ENCODE results near the gene EPB41L1.

Gene EPB41L1

GRCh38 chr20:36125097-36125496, 29.4 kb upstream of the EPB41L1 start:
- DNase-seq, result no peak
- Histone ChIP-seq H3K4me3 (ENCODE audit: control insufficient read depth in 1 of 7, extremely low read depth in 1 of 7, insufficient read depth in 4 of 7, low read depth in 2 of 7, low read length in 6 of 7) (no peak overlapping the region), H3K27me3 (replicated peaks in 2 of 5; ENCODE audit: control insufficient read depth in 4 of 5, insufficient read depth in 5 of 5, low read length in 4 of 5) (no peaks in the 10 kb centered on the region), H3K9me3 (ENCODE audit: control extremely low read depth in 1 of 5, control insufficient read depth in 4 of 5, insufficient read depth in 2 of 5, low read depth in 1 of 5, low read length in 4 of 5) (no peaks in the 10 kb centered on the region), H3K27ac (ENCODE audit: insufficient read depth in 1 of 2, low read depth in 1 of 2, low read length in 2 of 2, poor library complexity in 1 of 2, severe bottlenecking in 2 of 2) (no peak overlapping the region), H3K4me1 (ENCODE audit: control extremely low read depth in 1 of 4, control insufficient read depth in 4 of 4, insufficient read depth in 4 of 4, low read length in 3 of 4) (no peaks in the 10 kb centered on the region), H3K36me3 (ENCODE audit: control insufficient read depth in 4 of 4, insufficient read depth in 4 of 4, low read length in 3 of 4) (no peaks in the 10 kb centered on the region)
- POLR2A ChIA-PET, result no interaction called here
- CTCF ChIA-PET, result interaction anchor here (1.0 kb wide), 1 partner anchor 16 kb away, joined by 4 read pairs; no protein-coding TSS in a partner anchor
- 58% methylated on average over 2 of the region's 3 CpGs for WGBS (ENCODE audit: insufficient coverage)

- DNase-seq, result no peak
- no peaks in the 10 kb centered on the region for H3K36me3 ChIP-seq (ENCODE audit: control insufficient read depth in 4 of 4, insufficient read depth in 4 of 4, low read length in 3 of 4)
- H3K9me3 ChIP-seq (ENCODE audit: control extremely low read depth in 1 of 5, control insufficient read depth in 4 of 5, insufficient read depth in 2 of 5, low read depth in 1 of 5, low read length in 4 of 5), result no peaks in the 10 kb centered on the region
- WGBS (ENCODE audit: insufficient coverage), result 94% methylated on average over 6 of the region's 7 CpGs
- no peaks in the 10 kb centered on the region for H3K4me1 ChIP-seq (ENCODE audit: control extremely low read depth in 1 of 4, control insufficient read depth in 4 of 4, insufficient read depth in 4 of 4, low read length in 3 of 4)
- ChIA-PET POLR2A (interaction anchor here (0.7 to 0.8 kb wide), 2 partner anchors 29 to 172 kb away, joined by 3 read pairs; no protein-coding TSS in a partner anchor), CTCF (interaction anchor here (1.2 to 2.1 kb wide), 5 partner anchors 13 to 147 kb away, joined by 3 to 9 read pairs (median 3); no protein-coding TSS in a partner anchor)
- no peak overlapping the region for H3K4me3 ChIP-seq (ENCODE audit: control insufficient read depth in 1 of 7, extremely low read depth in 1 of 7, insufficient read depth in 4 of 7, low read depth in 2 of 7, low read length in 6 of 7)
- H3K27me3 ChIP-seq (replicated peaks in 2 of 5; ENCODE audit: control insufficient read depth in 4 of 5, insufficient read depth in 5 of 5, low read length in 4 of 5), result no peaks in the 10 kb centered on the region
- H3K27ac ChIP-seq (ENCODE audit: insufficient read depth in 1 of 2, low read depth in 1 of 2, low read length in 2 of 2, poor library complexity in 1 of 2, severe bottlenecking in 2 of 2), result no peak overlapping the region
Observed at GRCh38 chr20:36126836-36127527, 27.6 kb upstream of the EPB41L1 start.

DNA sequence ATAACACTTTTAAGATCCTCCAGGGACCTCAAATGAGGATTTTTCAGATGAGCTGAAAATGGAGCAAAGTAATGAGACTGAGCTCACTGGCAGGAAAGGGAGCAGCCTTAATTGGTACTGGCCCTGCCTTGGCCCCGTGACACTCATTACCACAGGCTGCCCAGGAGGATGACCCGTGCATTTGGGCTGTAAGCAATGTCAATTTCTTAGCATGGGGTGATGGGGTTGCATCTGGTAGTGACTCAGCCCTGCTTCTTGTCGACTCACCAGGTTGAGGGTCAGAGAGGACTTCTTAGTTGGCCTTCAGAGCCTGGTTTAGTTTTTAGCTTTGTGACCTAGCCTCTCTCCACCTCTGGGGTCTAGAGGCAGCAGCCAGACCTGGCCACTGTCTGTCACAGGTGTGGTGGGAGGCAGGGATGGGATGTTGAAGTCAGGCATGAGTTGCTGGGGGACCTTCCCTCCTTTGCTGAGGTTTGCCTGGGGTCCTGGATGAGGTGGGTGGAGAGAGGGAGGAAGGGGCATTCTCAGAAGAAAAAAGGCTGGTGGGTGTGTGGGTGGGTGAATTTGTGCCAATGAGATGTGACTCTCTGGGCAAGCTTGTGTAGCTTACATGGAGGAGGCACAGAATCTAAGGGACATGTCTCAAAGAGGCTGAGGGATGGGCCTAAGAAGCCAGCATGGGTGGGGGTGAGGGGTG, 25.9 kb upstream of the EPB41L1 start:
- H3K36me3 ChIP-seq (ENCODE audit: control insufficient read depth in 4 of 4, insufficient read depth in 4 of 4, low read length in 3 of 4), result no peaks in the 10 kb centered on the region
- DNase-seq, result no peak
- 85% methylated on average over 3 of the region's 3 CpGs for WGBS (ENCODE audit: insufficient coverage)
- ChIA-PET POLR2A (interaction anchor here (0.6 kb wide), 1 partner anchor 373 kb away, joined by 3 read pairs; no protein-coding TSS in a partner anchor), CTCF (no interaction called here)
- no peak overlapping the region for H3K27ac ChIP-seq (ENCODE audit: insufficient read depth in 1 of 2, low read depth in 1 of 2, low read length in 2 of 2, poor library complexity in 1 of 2, severe bottlenecking in 2 of 2)
- H3K9me3 ChIP-seq (ENCODE audit: control extremely low read depth in 1 of 5, control insufficient read depth in 4 of 5, insufficient read depth in 2 of 5, low read depth in 1 of 5, low read length in 4 of 5), result no peaks in the 10 kb centered on the region
- H3K4me3 ChIP-seq (ENCODE audit: control insufficient read depth in 1 of 7, extremely low read depth in 1 of 7, insufficient read depth in 4 of 7, low read depth in 2 of 7, low read length in 6 of 7), result no peak overlapping the region
- no peaks in the 10 kb centered on the region for H3K4me1 ChIP-seq (ENCODE audit: control extremely low read depth in 1 of 4, control insufficient read depth in 4 of 4, insufficient read depth in 4 of 4, low read length in 3 of 4)
- no peaks in the 10 kb centered on the region for H3K27me3 ChIP-seq (replicated peaks in 2 of 5; ENCODE audit: control insufficient read depth in 4 of 5, insufficient read depth in 5 of 5, low read length in 4 of 5)

- POLR2A ChIA-PET, result no interaction called here
- DNase-seq, result no peak
- H3K9me3 ChIP-seq (ENCODE audit: control extremely low read depth in 1 of 5, control insufficient read depth in 4 of 5, insufficient read depth in 2 of 5, low read depth in 1 of 5, low read length in 4 of 5), result no peaks in the 10 kb centered on the region
- no peak overlapping the region for H3K4me3 ChIP-seq (ENCODE audit: control insufficient read depth in 1 of 7, extremely low read depth in 1 of 7, insufficient read depth in 4 of 7, low read depth in 2 of 7, low read length in 6 of 7)
- H3K4me1 ChIP-seq (ENCODE audit: control extremely low read depth in 1 of 4, control insufficient read depth in 4 of 4, insufficient read depth in 4 of 4, low read length in 3 of 4), result no peaks in the 10 kb centered on the region
- H3K27me3 ChIP-seq (replicated peaks in 2 of 5; ENCODE audit: control insufficient read depth in 4 of 5, insufficient read depth in 5 of 5, low read length in 4 of 5), result no peaks in the 10 kb centered on the region
- CTCF ChIA-PET, result interaction anchor here (1.2 kb wide), 2 partner anchors 10 to 27 kb away, joined by 3 to 5 read pairs; no protein-coding TSS in a partner anchor
- H3K27ac ChIP-seq (ENCODE audit: insufficient read depth in 1 of 2, low read depth in 1 of 2, low read length in 2 of 2, poor library complexity in 1 of 2, severe bottlenecking in 2 of 2), result no peak overlapping the region
- H3K36me3 ChIP-seq (ENCODE audit: control insufficient read depth in 4 of 4, insufficient read depth in 4 of 4, low read length in 3 of 4), result no peaks in the 10 kb centered on the region
- WGBS (ENCODE audit: insufficient coverage), result 89% methylated on average over 8 of the region's 8 CpGs
Observed at GRCh38 chr20:36129160-36129543, 25.4 kb upstream of the EPB41L1 start.

- DNase-seq, result no peak
- CTCF ChIA-PET, result interaction anchor here (1.2 kb wide), 2 partner anchors 9 to 26 kb away, joined by 3 to 5 read pairs; no protein-coding TSS in a partner anchor
Observed at GRCh38 chr20:36130390-36130789, 24.1 kb upstream of the EPB41L1 start.

GRCh38 chr20:36132802-36133211, 21.7 kb upstream of the EPB41L1 start:
- ChIA-PET POLR2A (no interaction called here), CTCF (interaction anchor here (14.7 kb wide), 1 partner anchor 139 kb away, joined by 292 read pairs; no protein-coding TSS in a partner anchor)
- H3K27me3 ChIP-seq (replicated peaks in 2 of 5; ENCODE audit: control insufficient read depth in 4 of 5, insufficient read depth in 5 of 5, low read length in 4 of 5), result no peaks in the 10 kb centered on the region
- H3K27ac ChIP-seq (ENCODE audit: insufficient read depth in 1 of 2, low read depth in 1 of 2, low read length in 2 of 2, poor library complexity in 1 of 2, severe bottlenecking in 2 of 2), result no peak overlapping the region
- DNase-seq, result no peak
- no peaks in the 10 kb centered on the region for H3K9me3 ChIP-seq (ENCODE audit: control extremely low read depth in 1 of 5, control insufficient read depth in 4 of 5, insufficient read depth in 2 of 5, low read depth in 1 of 5, low read length in 4 of 5)
- no peaks in the 10 kb centered on the region for H3K4me1 ChIP-seq (ENCODE audit: control extremely low read depth in 1 of 4, control insufficient read depth in 4 of 4, insufficient read depth in 4 of 4, low read length in 3 of 4)
- WGBS (ENCODE audit: insufficient coverage), result 97% methylated on average over 5 of the region's 5 CpGs
- no peak overlapping the region for H3K4me3 ChIP-seq (ENCODE audit: control insufficient read depth in 1 of 7, extremely low read depth in 1 of 7, insufficient read depth in 4 of 7, low read depth in 2 of 7, low read length in 6 of 7)
- no peaks in the 10 kb centered on the region for H3K36me3 ChIP-seq (ENCODE audit: control insufficient read depth in 4 of 4, insufficient read depth in 4 of 4, low read length in 3 of 4)

More at GRCh38 chr20:36130390-36130789, 24.1 kb upstream of the EPB41L1 start:
- 93% methylated on average over 3 of the region's 6 CpGs for WGBS (ENCODE audit: insufficient coverage)
- Histone ChIP-seq H3K36me3 (ENCODE audit: control insufficient read depth in 4 of 4, insufficient read depth in 4 of 4, low read length in 3 of 4) (no peaks in the 10 kb centered on the region), H3K27ac (ENCODE audit: insufficient read depth in 1 of 2, low read depth in 1 of 2, low read length in 2 of 2, poor library complexity in 1 of 2, severe bottlenecking in 2 of 2) (no peak overlapping the region), H3K4me1 (ENCODE audit: control extremely low read depth in 1 of 4, control insufficient read depth in 4 of 4, insufficient read depth in 4 of 4, low read length in 3 of 4) (no peaks in the 10 kb centered on the region), H3K27me3 (replicated peaks in 2 of 5; ENCODE audit: control insufficient read depth in 4 of 5, insufficient read depth in 5 of 5, low read length in 4 of 5) (no peaks in the 10 kb centered on the region), H3K9me3 (ENCODE audit: control extremely low read depth in 1 of 5, control insufficient read depth in 4 of 5, insufficient read depth in 2 of 5, low read depth in 1 of 5, low read length in 4 of 5) (no peaks in the 10 kb centered on the region), H3K4me3 (ENCODE audit: control insufficient read depth in 1 of 7, extremely low read depth in 1 of 7, insufficient read depth in 4 of 7, low read depth in 2 of 7, low read length in 6 of 7) (no peak overlapping the region)
- POLR2A ChIA-PET, result no interaction called here

GRCh38 chr20:36133821-36134220, 20.7 kb upstream of the EPB41L1 start:
- 100% methylated on average over 1 of the region's 2 CpGs for WGBS (ENCODE audit: insufficient coverage)
- DNase-seq, result no peak

More at GRCh38 chr20:36133821-36134220, 20.7 kb upstream of the EPB41L1 start:
- Histone ChIP-seq H3K27me3 (replicated peaks in 2 of 5; ENCODE audit: control insufficient read depth in 4 of 5, insufficient read depth in 5 of 5, low read length in 4 of 5) (no peaks in the 10 kb centered on the region), H3K4me1 (ENCODE audit: control extremely low read depth in 1 of 4, control insufficient read depth in 4 of 4, insufficient read depth in 4 of 4, low read length in 3 of 4) (no peaks in the 10 kb centered on the region), H3K4me3 (ENCODE audit: control insufficient read depth in 1 of 7, extremely low read depth in 1 of 7, insufficient read depth in 4 of 7, low read depth in 2 of 7, low read length in 6 of 7) (no peak overlapping the region), H3K36me3 (ENCODE audit: control insufficient read depth in 4 of 4, insufficient read depth in 4 of 4, low read length in 3 of 4) (no peaks in the 10 kb centered on the region), H3K9me3 (ENCODE audit: control extremely low read depth in 1 of 5, control insufficient read depth in 4 of 5, insufficient read depth in 2 of 5, low read depth in 1 of 5, low read length in 4 of 5) (no peaks in the 10 kb centered on the region), H3K27ac (ENCODE audit: insufficient read depth in 1 of 2, low read depth in 1 of 2, low read length in 2 of 2, poor library complexity in 1 of 2, severe bottlenecking in 2 of 2) (no peak overlapping the region)
- POLR2A ChIA-PET, result interaction anchor here (1.1 kb wide), 1 partner anchor 143 kb away, joined by 3 read pairs; no protein-coding TSS in a partner anchor
- CTCF ChIA-PET, result interaction anchor here (0.6 to 14.7 kb wide), 4 partner anchors 9 to 140 kb away, joined by 3 to 292 read pairs (median 6); no protein-coding TSS in a partner anchor

Data from common myeloid progenitor, CD34-positive (primary cell).